Measurements from ENCODE around the gene TMEM74B. TPM values are rescaled to one million over a fixed set of nuclear protein-coding genes. Genes with fewer than 3 reads are reported as not detected.

TMEM74B gene
- total RNA-seq, 4 donors from 2014 or later: 0.44 to 12.4 (median 1.8) TPM

- DNase-seq (ENCODE audit: low spot score in 2 of 2): no peak
- Histone ChIP-seq H3K27ac (no peak overlapping the region), H3K4me1 (peaks cover 0 to 3% (median under 1%) of the 10 kb centered on the region in 4 donors), H3K9me3 (no peaks in the 10 kb centered on the region), H3K36me3 (no peaks in the 10 kb centered on the region), H3K27me3 (peaks cover 0 to 18% of the 10 kb centered on the region in 2 donors), H3K4me3 (no peak overlapping the region)
- TF ChIP-seq EP300 (IDR thresholded peaks at IDR 0.05): no peak
- TF ChIP-seq POLR2A (IDR thresholded peaks at IDR 0.05): no peak
- no peak for TF ChIP-seq CTCF (IDR thresholded peaks at IDR 0.05)
- 78 to 79% methylated on average over 3 of the region's 3 CpGs for WGBS, 2 donors
Measured at GRCh38 chr20:1190847-1191246, 6.1 kb upstream of the TMEM74B start.

GRCh38 chr20:1189827-1190226 is 5.0 kb upstream of the TMEM74B start:
- DNase-seq (ENCODE audit: low spot score in 2 of 2): no peak
- WGBS, 2 donors: 67 to 78% methylated on average over 1 of the region's 1 CpG
- Histone ChIP-seq H3K9me3 (no peaks in the 10 kb centered on the region), H3K27ac (no peak overlapping the region), H3K27me3 (peaks cover 0 to 24% of the 10 kb centered on the region in 2 donors), H3K4me3 (no peak overlapping the region), H3K36me3 (no peaks in the 10 kb centered on the region), H3K4me1 (peaks cover 0 to 13% (median 4%) of the 10 kb centered on the region in 4 donors)
- TF ChIP-seq POLR2A (IDR thresholded peaks at IDR 0.05) (no peak), EP300 (IDR thresholded peaks at IDR 0.05) (no peak), CTCF (IDR thresholded peaks at IDR 0.05) (no peak)

- no peak for DNase-seq (ENCODE audit: low spot score in 2 of 2)
- TF ChIP-seq EP300 (IDR thresholded peaks at IDR 0.05) (no peak), POLR2A (IDR thresholded peaks at IDR 0.05) (no peak), CTCF (IDR thresholded peaks at IDR 0.05) (no peak)
- Histone ChIP-seq H3K27me3 (peaks cover 0 to 33% of the 10 kb centered on the region in 2 donors), H3K4me3 (no peak overlapping the region), H3K9me3 (no peaks in the 10 kb centered on the region), H3K27ac (no peak overlapping the region), H3K4me1 (peaks cover 0 to 20% (median 6%) of the 10 kb centered on the region in 4 donors), H3K36me3 (no peaks in the 10 kb centered on the region)
- 90 to 96% methylated on average over 1 of the region's 1 CpG for WGBS, 2 donors
Measured at GRCh38 chr20:1188347-1188746, 3.6 kb upstream of the TMEM74B start.

- 64 to 70% methylated on average over 4 of the region's 4 CpGs for WGBS, 2 donors
- H3K4me3 ChIP-seq: no peak overlapping the region
- H3K36me3 ChIP-seq: no peaks in the 10 kb centered on the region
- no peak for TF ChIP-seq CTCF (IDR thresholded peaks at IDR 0.05)
- no peak for TF ChIP-seq EP300 (IDR thresholded peaks at IDR 0.05)
- TF ChIP-seq POLR2A (IDR thresholded peaks at IDR 0.05): no peak
- H3K27me3 ChIP-seq: peaks cover 0 to 33% of the 10 kb centered on the region in 2 donors
- H3K9me3 ChIP-seq: no peaks in the 10 kb centered on the region
- H3K4me1 ChIP-seq: peaks cover 0 to 20% (median 6%) of the 10 kb centered on the region in 4 donors
- H3K27ac ChIP-seq: no peak overlapping the region
- no peak for DNase-seq (ENCODE audit: low spot score in 2 of 2)
Measured at GRCh38 chr20:1187605-1188171, 2.9 kb upstream of the TMEM74B start.

GRCh38 chr20:1186367-1186991 is 1.7 kb upstream of the TMEM74B start:
- H3K27me3 ChIP-seq: peaks cover 0 to 33% of the 10 kb centered on the region in 2 donors
- DNase-seq (ENCODE audit: low spot score in 2 of 2): no peak
- no peak overlapping the region for H3K4me3 ChIP-seq
- peaks cover 0 to under 1% (median 0%) of the 10 kb centered on the region in 3 donors for H3K36me3 ChIP-seq
- TF ChIP-seq EP300 (IDR thresholded peaks at IDR 0.05): no peak
- no peak for TF ChIP-seq POLR2A (IDR thresholded peaks at IDR 0.05)
- no peak for TF ChIP-seq CTCF (IDR thresholded peaks at IDR 0.05)
- H3K27ac ChIP-seq: no peak overlapping the region
- 79 to 81% methylated on average over 10 to 13 of the region's 13 CpGs for WGBS, 2 donors
- no peaks in the 10 kb centered on the region for H3K9me3 ChIP-seq
- peaks cover 0 to 20% (median 6%) of the 10 kb centered on the region in 4 donors for H3K4me1 ChIP-seq
